ENCODE data around the gene TUNAR. TPM values are rescaled to one million over a fixed set of nuclear protein-coding genes. Genes with fewer than 3 reads are reported as not detected.

Gene TUNAR
- polyA plus RNA-seq, 1 donor from 2014 or later: not detected

DNA sequence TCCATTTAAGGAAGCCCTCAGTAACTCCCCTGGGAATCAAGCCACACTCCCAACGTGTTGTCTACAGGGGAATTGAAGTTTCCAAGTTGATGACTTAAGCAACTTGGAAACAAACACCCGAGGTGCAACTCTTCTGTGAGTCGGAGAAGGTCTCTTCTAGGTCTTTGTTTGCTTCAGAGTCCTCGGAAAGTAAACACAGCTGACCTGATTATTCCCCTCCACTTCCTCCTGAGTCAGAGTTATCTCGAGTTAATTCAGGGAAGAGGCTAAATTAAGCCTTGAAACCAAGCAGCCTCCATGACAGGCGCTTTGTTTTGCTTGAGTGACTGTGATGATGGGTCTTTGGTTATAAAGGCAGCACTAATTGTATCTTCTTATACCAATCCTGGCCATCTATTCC lies 41.8 kb downstream of the TUNAR start:
- H3K4me3 Mint-ChIP-seq: no peak overlapping the region
- no peak overlapping the region for H3K27ac Mint-ChIP-seq
- H3K27me3 Mint-ChIP-seq: peaks cover 2% of the 10 kb centered on the region

GRCh38 chr14:95920769-95921438 lies 44.3 kb downstream of the TUNAR start:
- Mint-ChIP-seq H3K27me3 (peaks cover 2% of the 10 kb centered on the region), H3K4me1 (no peaks in the 10 kb centered on the region), H3K9me3 (peaks cover 0 to 11% (median 2%) of the 10 kb centered on the region in 3 donors), H3K36me3 (no peaks in the 10 kb centered on the region), H3K4me3 (no peak overlapping the region), H3K27ac (no peak overlapping the region)

More for the DNA sequence above, 41.8 kb downstream of the TUNAR start:
- H3K36me3 Mint-ChIP-seq: no peaks in the 10 kb centered on the region
- peaks cover 2 to 7% (median 3%) of the 10 kb centered on the region in 3 donors for H3K9me3 Mint-ChIP-seq
- no peaks in the 10 kb centered on the region for H3K4me1 Mint-ChIP-seq

- no peak overlapping the region for H3K27ac Mint-ChIP-seq
- H3K4me3 Mint-ChIP-seq: no peak overlapping the region
- no peaks in the 10 kb centered on the region for H3K36me3 Mint-ChIP-seq
- no peaks in the 10 kb centered on the region for H3K27me3 Mint-ChIP-seq
- no peaks in the 10 kb centered on the region for H3K4me1 Mint-ChIP-seq
- peaks cover 0 to 11% (median 2%) of the 10 kb centered on the region in 3 donors for H3K9me3 Mint-ChIP-seq
These were observed 45.4 kb downstream of the TUNAR start for GRCh38 chr14:95922080-95922479.

DNA sequence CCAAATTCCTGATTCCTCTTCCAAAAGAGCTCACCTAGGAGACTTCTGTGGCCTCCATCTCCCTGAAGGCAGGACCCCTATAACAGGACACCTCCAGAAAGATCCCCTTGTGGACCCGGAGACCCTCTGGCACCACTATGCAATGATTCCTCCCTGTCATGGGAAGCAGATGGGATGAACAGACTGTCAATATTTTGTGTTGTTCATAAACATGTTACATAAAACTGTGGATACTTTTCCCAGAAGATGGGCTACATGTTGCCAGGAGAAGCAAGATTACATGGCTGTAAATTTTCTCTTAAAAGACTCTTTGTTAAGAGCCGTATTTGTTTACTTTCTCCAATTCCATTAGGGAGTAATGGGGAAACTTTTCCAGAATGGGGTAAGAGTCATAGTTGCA lies 52.1 kb downstream of the TUNAR start:
- Mint-ChIP-seq H3K9me3 (peaks cover 0 to 2% (median 0%) of the 10 kb centered on the region in 3 donors), H3K4me1 (no peaks in the 10 kb centered on the region), H3K4me3 (no peak overlapping the region), H3K36me3 (peaks cover 1% of the 10 kb centered on the region), H3K27ac (no peak overlapping the region), H3K27me3 (no peaks in the 10 kb centered on the region)

DNA sequence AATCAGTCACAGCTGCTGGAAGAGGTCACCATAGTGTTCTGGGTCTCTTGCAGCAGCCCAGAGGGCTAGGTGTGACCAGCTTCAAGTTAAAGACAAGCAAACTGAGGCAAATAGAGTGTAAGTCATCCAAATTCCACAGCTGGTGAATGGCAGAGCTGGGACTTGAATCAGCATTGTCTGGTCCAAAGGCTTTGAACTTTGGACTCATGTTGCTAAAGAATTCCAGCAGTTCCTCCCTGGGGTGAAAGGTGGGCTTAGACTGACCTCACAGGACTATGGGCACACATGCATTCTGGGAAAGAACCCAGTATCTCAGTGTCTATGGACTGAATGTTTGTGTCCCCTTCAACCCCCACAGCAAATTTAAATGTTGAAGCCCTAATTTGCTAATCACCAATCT lies 54.8 kb downstream of the TUNAR start:
- Mint-ChIP-seq H3K36me3 (peaks cover 1% of the 10 kb centered on the region), H3K4me3 (no peak overlapping the region), H3K9me3 (peaks cover 0 to 2% (median 0%) of the 10 kb centered on the region in 3 donors), H3K27me3 (peaks cover 5% of the 10 kb centered on the region), H3K27ac (no peak overlapping the region), H3K4me1 (no peaks in the 10 kb centered on the region)

DNA sequence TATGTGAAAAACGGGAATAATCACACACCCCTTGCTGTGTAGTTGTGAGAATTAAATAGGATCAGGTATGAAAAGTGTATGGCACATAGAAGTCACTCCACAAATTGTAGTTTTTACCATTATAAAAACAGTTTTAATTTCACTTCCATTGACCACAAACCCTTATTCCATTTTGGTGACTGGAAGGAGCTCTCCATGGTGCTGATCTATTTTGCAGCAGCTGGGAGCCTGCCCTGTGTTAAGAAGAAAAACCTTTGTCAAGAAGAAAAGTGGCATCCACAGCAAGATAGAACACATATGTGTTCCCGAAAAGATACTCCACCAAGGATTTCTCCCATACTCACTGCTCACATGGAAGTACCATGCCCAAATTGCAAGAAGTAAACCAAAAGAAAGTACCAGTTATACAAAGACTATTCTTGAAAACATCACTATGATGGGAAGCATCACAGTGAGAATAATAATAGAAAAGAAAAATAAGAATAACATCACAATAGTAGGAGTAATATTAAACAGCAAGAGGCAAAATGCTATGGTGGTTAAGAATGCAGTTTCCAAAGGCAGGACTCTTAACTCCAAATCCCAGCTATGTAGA lies 58.7 kb downstream of the TUNAR start:
- H3K9me3 Mint-ChIP-seq: peaks cover 3 to 8% (median 6%) of the 10 kb centered on the region in 3 donors
- H3K27me3 Mint-ChIP-seq: peaks cover 11% of the 10 kb centered on the region

GRCh38 chr14:95936041-95936440 lies 59.4 kb downstream of the TUNAR start:
- no peak overlapping the region for H3K4me3 Mint-ChIP-seq
- H3K27ac Mint-ChIP-seq: no peak overlapping the region
- no peaks in the 10 kb centered on the region for H3K4me1 Mint-ChIP-seq
- no peaks in the 10 kb centered on the region for H3K36me3 Mint-ChIP-seq
- H3K27me3 Mint-ChIP-seq: peaks cover 11% of the 10 kb centered on the region
- H3K9me3 Mint-ChIP-seq: peaks cover 3 to 8% (median 8%) of the 10 kb centered on the region in 3 donors

More for the DNA sequence above, 58.7 kb downstream of the TUNAR start:
- Mint-ChIP-seq H3K4me1 (no peaks in the 10 kb centered on the region), H3K4me3 (no peak overlapping the region), H3K36me3 (no peaks in the 10 kb centered on the region), H3K27ac (no peak overlapping the region)

- H3K27ac Mint-ChIP-seq: no peak overlapping the region
- no peak overlapping the region for H3K4me3 Mint-ChIP-seq
- peaks cover 8% of the 10 kb centered on the region for H3K27me3 Mint-ChIP-seq
- H3K4me1 Mint-ChIP-seq: no peaks in the 10 kb centered on the region
- H3K36me3 Mint-ChIP-seq: no peaks in the 10 kb centered on the region
- peaks cover 8 to 20% (median 19%) of the 10 kb centered on the region in 3 donors for H3K9me3 Mint-ChIP-seq
These were observed 62.7 kb downstream of the TUNAR start for GRCh38 chr14:95939335-95939734.

GRCh38 chr14:95941897-95942296 lies 65.3 kb downstream of the TUNAR start:
- Mint-ChIP-seq H3K4me1 (no peaks in the 10 kb centered on the region), H3K27ac (no peak overlapping the region), H3K9me3 (peaks cover 8 to 20% (median 18%) of the 10 kb centered on the region in 3 donors), H3K4me3 (no peak overlapping the region), H3K27me3 (peaks cover 6% of the 10 kb centered on the region), H3K36me3 (no peaks in the 10 kb centered on the region)

DNA sequence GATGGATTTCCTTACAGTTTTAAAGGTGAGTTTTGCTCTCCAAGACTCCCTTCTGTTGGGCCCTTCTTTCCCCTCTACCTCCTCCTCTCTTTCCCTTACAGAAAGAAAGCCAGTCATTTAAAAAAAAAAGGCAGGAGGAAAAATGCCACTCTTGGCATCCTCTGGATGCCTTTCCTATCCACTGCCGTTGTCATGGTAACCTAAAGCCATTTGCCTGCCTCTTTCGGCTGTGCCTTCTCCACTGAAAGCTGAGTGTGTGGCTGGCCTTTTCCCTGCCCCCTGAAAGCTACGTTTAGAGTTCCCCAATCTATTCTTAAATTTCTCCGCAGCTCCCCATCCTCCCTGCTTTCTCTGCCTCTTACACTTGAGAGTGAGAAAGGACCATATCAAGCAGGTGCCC lies 67.1 kb downstream of the TUNAR start:
- H3K9me3 Mint-ChIP-seq: peaks cover 8 to 22% (median 13%) of the 10 kb centered on the region in 3 donors
- no peak overlapping the region for H3K4me3 Mint-ChIP-seq
- no peak overlapping the region for H3K27ac Mint-ChIP-seq
- no peaks in the 10 kb centered on the region for H3K36me3 Mint-ChIP-seq
- H3K4me1 Mint-ChIP-seq: peaks cover 0 to 2% (median 0%) of the 10 kb centered on the region in 3 donors
- H3K27me3 Mint-ChIP-seq: peaks cover 4% of the 10 kb centered on the region

DNA sequence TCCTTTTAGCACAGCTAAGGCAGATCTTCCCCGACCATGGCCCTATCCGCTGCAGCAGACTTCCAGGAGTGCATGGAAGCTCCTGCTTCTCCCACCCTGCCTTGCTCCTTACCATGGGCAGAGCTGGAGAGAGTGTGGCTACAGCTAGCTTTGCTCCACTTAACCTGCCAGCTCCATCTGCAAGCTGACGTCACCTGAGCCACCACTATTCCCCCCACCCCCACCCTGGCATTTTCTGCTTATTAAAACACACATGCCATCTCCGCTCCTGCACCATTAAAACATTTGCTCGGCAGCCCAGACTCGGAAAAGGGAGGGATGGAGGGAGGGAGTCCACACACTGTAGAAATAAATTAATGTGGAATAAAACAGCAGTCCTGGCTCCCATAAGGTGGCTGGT lies 67.8 kb downstream of the TUNAR start:
- H3K27me3 Mint-ChIP-seq: peaks cover under 1% of the 10 kb centered on the region
- H3K4me3 Mint-ChIP-seq: no peak overlapping the region
- peaks cover 6 to 18% (median 13%) of the 10 kb centered on the region in 3 donors for H3K9me3 Mint-ChIP-seq
- peaks cover 0 to 2% (median 0%) of the 10 kb centered on the region in 3 donors for H3K4me1 Mint-ChIP-seq
- no peak overlapping the region for H3K27ac Mint-ChIP-seq
- H3K36me3 Mint-ChIP-seq: no peaks in the 10 kb centered on the region

- H3K36me3 Mint-ChIP-seq: no peaks in the 10 kb centered on the region
- no peak overlapping the region for H3K4me3 Mint-ChIP-seq
- H3K27me3 Mint-ChIP-seq: peaks cover 6% of the 10 kb centered on the region
- H3K4me1 Mint-ChIP-seq: peaks cover 0 to 2% (median 0%) of the 10 kb centered on the region in 3 donors
- H3K9me3 Mint-ChIP-seq: peaks cover 3 to 14% (median 3%) of the 10 kb centered on the region in 3 donors
- H3K27ac Mint-ChIP-seq: no peak overlapping the region
These were observed 70.2 kb downstream of the TUNAR start for GRCh38 chr14:95946867-95947266.

DNA sequence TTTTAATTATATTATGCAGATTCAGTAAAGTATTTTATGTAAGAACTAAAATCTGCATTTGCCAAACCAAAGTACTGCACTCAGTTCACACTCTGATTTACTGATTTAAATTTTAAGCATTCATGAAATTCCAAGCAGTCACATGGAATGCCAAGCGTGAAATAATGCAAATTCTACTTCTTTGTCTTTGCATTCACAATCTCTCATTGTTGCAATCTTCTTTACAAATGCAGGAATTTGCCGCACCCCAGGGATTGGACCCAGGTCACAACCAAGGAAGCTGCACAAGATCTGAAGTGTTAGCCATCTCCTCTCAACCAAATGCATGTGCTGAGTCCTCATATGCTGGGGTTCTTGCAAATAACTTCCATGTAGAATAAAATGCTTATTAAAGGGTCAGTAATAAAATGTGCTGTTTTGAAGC lies 71.9 kb downstream of the TUNAR start:
- peaks cover 0 to 8% (median 3%) of the 10 kb centered on the region in 3 donors for H3K9me3 Mint-ChIP-seq
- H3K27ac Mint-ChIP-seq: no peak overlapping the region
- H3K4me1 Mint-ChIP-seq: peaks cover 0 to 2% (median 0%) of the 10 kb centered on the region in 3 donors
- H3K36me3 Mint-ChIP-seq: no peaks in the 10 kb centered on the region
- H3K27me3 Mint-ChIP-seq: peaks cover 9% of the 10 kb centered on the region
- H3K4me3 Mint-ChIP-seq: no peak overlapping the region

DNA sequence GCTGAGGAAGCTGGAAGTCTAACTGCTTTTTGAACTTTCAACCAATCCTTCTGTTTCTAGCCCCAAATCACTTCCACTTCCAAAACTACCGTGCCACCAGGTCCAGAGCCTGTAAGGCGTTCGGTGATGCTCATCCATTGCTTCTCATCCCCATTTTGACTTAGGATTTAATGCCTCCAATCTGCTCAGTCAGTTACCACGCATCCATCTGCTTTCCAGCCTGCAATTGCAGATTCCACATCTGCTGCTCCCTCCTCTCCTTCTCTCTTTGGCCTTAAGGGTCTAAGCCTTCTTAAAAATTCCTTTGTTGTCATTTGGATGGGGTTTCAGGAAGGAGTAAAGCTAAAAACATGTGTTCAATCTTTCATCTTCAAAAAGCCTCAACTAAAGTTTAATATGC lies 74.7 kb downstream of the TUNAR start:
- H3K4me3 Mint-ChIP-seq: peak overlapping the region in 1 of 4 donors; percentile 65
- no peak overlapping the region for H3K27ac Mint-ChIP-seq
- peaks cover 0 to 2% (median 0%) of the 10 kb centered on the region in 3 donors for H3K4me1 Mint-ChIP-seq
- H3K36me3 Mint-ChIP-seq: no peaks in the 10 kb centered on the region
- peaks cover 0 to 6% (median 0%) of the 10 kb centered on the region in 3 donors for H3K9me3 Mint-ChIP-seq
- peaks cover 9% of the 10 kb centered on the region for H3K27me3 Mint-ChIP-seq

DNA sequence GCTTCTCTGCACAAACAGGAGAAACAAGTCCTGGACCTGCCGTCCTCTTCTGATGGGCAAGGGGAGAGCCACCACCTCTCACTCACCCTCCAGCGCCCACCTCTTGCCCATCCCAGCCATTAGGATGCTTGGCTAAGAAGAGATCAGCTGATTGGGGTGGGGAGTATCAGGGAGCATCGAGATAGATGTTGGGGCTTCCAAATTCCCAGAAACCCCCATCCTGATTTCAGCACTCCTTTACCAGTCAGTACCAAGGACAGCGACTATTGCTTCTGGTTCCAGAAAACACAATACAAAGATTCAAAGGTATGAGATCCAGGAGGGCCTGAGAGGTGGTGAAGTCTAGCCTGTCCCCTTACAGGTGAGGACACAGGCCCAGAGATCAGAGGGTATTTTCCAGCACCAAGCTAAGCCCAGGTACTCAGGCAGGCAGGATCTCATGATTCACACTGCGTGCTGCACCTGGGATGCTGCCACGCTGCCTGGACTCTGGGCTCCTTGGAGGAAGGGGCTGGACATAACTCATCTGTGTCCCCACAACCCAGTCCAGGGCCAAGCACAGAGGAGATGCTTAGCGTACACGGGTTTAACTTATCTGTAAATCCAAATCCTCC lies 76.6 kb downstream of the TUNAR start:
- no peak overlapping the region for H3K4me3 Mint-ChIP-seq
- peaks cover 9% of the 10 kb centered on the region for H3K27me3 Mint-ChIP-seq
- H3K27ac Mint-ChIP-seq: no peak overlapping the region
- no peaks in the 10 kb centered on the region for H3K36me3 Mint-ChIP-seq
- peaks cover 0 to 3% (median 0%) of the 10 kb centered on the region in 3 donors for H3K9me3 Mint-ChIP-seq
- H3K4me1 Mint-ChIP-seq: no peaks in the 10 kb centered on the region

All from IgD-negative memory B cell (primary cell).